ENCODE data around the gene ATF3.

Gene ATF3, protein sequence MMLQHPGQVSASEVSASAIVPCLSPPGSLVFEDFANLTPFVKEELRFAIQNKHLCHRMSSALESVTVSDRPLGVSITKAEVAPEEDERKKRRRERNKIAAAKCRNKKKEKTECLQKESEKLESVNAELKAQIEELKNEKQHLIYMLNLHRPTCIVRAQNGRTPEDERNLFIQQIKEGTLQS

DNA sequence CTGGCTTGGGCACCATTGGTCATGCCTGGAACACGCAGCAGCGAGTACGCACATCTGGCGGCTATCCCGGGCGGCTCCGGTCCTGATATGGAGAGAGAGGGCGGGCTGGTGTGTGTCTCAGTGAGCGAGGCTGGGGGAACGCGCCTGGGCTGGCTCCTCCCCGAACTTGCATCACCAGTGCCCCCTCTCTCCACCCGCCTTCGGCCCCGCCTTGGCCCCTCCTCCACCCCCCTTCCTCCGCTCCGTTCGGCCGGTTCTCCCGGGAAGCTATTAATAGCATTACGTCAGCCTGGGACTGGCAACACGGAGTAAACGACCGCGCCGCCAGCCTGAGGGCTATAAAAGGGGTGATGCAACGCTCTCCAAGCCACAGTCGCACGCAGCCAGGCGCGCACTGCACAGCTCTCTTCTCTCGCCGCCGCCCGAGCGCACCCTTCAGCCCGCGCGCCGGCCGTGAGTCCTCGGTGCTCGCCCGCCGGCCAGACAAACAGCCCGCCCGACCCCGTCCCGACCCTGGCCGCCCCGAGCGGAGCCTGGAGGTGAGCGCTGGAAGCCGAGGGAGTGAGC, at the start of gene ATF3:
Gene ATF3 (plus strand): TSS at position 370 of the 567 bp plus-strand sequence. CDS start 6,261 bp downstream, outside the sequence.
- TF ChIP-seq, protein P1, sequence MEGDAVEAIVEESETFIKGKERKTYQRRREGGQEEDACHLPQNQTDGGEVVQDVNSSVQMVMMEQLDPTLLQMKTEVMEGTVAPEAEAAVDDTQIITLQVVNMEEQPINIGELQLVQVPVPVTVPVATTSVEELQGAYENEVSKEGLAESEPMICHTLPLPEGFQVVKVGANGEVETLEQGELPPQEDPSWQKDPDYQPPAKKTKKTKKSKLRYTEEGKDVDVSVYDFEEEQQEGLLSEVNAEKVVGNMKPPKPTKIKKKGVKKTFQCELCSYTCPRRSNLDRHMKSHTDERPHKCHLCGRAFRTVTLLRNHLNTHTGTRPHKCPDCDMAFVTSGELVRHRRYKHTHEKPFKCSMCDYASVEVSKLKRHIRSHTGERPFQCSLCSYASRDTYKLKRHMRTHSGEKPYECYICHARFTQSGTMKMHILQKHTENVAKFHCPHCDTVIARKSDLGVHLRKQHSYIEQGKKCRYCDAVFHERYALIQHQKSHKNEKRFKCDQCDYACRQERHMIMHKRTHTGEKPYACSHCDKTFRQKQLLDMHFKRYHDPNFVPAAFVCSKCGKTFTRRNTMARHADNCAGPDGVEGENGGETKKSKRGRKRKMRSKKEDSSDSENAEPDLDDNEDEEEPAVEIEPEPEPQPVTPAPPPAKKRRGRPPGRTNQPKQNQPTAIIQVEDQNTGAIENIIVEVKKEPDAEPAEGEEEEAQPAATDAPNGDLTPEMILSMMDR (IDR thresholded peaks at IDR 0.05; ENCODE audit: insufficient read depth, missing control alignments) = no peak
- FAIRE-seq = no peak
- peak; percentile 97 for DNase-seq (ENCODE audit: insufficient read length, low spot score)

DNA sequence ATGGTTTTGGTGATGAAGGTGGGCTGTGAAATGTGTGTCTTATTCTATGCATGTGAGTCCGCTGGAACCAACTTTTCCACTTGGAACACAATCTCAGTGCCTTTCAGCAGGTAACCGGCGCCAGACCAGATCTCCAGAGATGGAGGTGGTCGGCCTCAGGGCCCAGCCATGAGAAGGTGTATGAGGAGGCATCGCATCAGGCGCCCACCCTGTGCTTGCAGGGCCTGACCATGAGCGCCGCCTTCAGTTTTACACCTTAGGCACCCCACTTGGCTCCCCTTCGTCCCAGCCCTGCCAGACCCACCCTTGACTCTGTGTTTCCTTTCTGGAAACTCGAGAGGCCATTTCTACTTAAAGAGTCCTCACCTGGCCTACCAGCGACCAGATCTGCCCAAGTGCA, 48.6 kb upstream of the ATF3 start:
- FAIRE-seq (no peak), DNase-seq (ENCODE audit: insufficient read length, low spot score) (no peak)
- TF ChIP-seq, protein P1 (IDR thresholded peaks at IDR 0.05; ENCODE audit: insufficient read depth, missing control alignments) = no peak

DNA sequence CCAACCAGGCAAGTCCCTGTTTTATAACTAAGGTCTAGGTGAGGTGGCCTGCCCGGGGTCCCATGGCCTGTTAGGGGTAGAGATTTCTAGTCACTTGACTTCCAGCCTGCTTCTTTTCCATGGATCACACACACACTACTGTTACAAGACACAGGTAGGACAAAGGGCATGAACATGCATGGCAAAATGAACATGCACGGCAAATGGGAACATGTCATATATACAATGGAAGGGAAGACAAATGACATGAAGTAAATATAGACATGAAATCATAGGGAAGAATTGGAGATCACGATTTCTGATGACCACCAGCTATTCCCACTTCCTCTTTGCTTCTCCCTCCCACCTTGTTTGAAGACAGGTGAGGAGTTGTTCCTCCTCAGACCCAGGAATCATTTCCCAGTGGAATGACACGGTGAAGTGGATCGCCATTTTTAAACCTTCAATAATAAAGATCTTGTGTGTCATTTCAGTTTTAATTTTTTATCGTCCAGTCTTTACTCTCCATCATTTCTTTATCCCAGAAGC, 47.6 kb upstream of the ATF3 start:
- no peak for FAIRE-seq
- no peak for DNase-seq (ENCODE audit: insufficient read length, low spot score)
- TF ChIP-seq, protein P1 (IDR thresholded peaks at IDR 0.05; ENCODE audit: insufficient read depth, missing control alignments) = no peak

DNA sequence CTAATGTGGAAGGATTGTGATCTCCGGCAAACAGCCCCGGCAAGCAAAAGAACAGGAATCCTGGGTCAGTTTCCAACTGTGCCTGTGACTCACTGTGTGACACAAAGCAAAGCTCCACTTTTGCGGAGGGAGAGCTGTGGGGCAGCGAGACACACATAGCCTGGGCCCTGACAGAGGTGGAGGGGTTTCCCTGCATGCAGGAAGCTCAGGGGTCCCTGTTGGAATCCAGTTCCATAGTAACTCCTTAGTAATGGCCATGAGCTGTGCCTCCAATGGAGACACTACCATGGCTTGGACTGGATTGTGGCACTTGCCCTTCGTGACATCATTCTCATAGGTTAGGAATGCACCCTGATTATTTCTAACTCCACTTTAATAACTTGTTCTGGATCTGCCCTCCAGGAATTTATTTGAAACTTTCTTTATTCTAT, 47.0 kb upstream of the ATF3 start:
- DNase-seq (ENCODE audit: insufficient read length, low spot score) (no peak), FAIRE-seq (no peak)
- TF ChIP-seq, protein P1 (IDR thresholded peaks at IDR 0.05; ENCODE audit: insufficient read depth, missing control alignments) = no peak

DNA sequence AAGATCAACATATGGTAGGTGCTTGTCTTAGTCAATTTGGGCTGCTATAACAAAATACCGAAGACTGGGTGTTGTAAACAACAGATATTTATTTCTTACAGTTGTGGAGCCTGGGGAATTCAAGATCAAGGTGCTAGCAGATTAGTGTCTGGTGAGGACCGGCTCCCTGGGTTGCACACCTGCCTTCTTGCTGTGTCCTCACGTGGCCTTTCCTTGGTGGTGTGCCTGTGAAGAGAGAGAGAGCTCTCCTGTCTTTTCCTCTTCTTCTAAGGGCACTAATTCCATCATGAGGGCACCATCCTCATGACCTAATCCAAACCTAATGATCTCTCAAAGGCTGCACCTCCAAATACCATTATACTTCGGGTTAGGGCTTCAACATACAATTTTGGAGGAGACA, 45.8 kb upstream of the ATF3 start:
- no peak for DNase-seq (ENCODE audit: insufficient read length, low spot score)
- no peak for FAIRE-seq
- TF ChIP-seq, protein P1 (IDR thresholded peaks at IDR 0.05; ENCODE audit: insufficient read depth, missing control alignments) = no peak

DNA sequence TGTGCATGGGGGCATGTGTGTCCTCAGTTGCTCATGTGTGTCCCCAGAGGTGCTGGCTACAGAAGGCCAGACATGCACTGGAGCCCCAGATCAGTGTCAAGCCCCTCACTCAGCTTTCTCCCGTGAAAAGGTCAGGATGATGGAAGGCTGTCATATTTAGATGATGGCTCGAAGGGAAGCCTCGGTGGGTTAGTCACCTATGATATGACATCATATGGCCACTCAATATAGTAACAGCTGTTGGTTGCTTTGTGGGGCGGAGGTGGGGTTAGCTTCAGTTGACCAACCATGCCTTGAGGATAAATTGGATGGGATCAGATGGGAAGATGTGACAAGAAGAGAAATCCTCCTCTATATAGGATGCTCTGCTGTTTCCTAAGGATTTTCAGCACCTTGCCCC, 43.5 kb upstream of the ATF3 start:
- TF ChIP-seq, protein P1 (IDR thresholded peaks at IDR 0.05; ENCODE audit: insufficient read depth, missing control alignments) = no peak
- DNase-seq (ENCODE audit: insufficient read length, low spot score) (no peak), FAIRE-seq (no peak)

Data from D721Med (cell line).